CD4-positive, alpha-beta T cell (primary cell): ENCODE data around the gene COA1. TPM values are rescaled to one million over a fixed set of nuclear protein-coding genes. Genes with fewer than 3 reads are reported as not detected.
"Not testable (repeated sequence)": the region's sequence is repeated elsewhere in the genome, so short reads cannot be mapped to it uniquely, and the experiment has no call there.

Experiments
- ATAC-seq: fragments of 200-7000 bp; cut with Tn5 transposase; one replicate; pipeline ENCODE4 v1.10.0; 2022; ENCODE audit warnings: mild to moderate bottlenecking; ENCODE audit not compliant: poor library complexity
- CTCF ChIA-PET: fragments of 350-600 bp; sonication (Branson Sonifier 250); formaldehyde crosslinking; loops from one replicate; lab custom pipeline; 2021; ENCODE audit warnings: antibody characterized with exemption, inconsistent platforms; lab: Charles Lee
- POLR2A ChIA-PET: fragments of 350-600 bp; sonication (Branson Sonifier 250); formaldehyde crosslinking; loops from one replicate; lab custom pipeline; 2021; ENCODE audit warnings: antibody characterized with exemption, inconsistent platforms; lab: Charles Lee
- DNase-seq, 14 experiments: peaks; one replicate each; pipeline ENCODE4 v3.0.0-alpha.2; 2013 to 2020; ENCODE audit warnings: mixed read lengths in 2 of 14
- H3K27ac ChIP-seq, 2 donors: one replicate each; pipeline versions ENCODE4 v1.5.1 to v1.7.0; 2013; ENCODE audit warnings: low read length in 2 of 2, low read depth in 1 of 2, mild to moderate bottlenecking in 1 of 2
- H3K27me3 ChIP-seq, 2 experiments: 1 replicate in 1 of 2; 2 replicates in 1 of 2; pipeline versions ENCODE4 v1.6.1 to v1.7.0; 2013; ENCODE audit warnings: low read length in 2 of 2, control low read depth in 1 of 2, mild to moderate bottlenecking in 1 of 2, moderate library complexity in 1 of 2; ENCODE audit not compliant: insufficient read depth in 2 of 2, control insufficient read depth in 1 of 2
- H3K36me3 ChIP-seq: one replicate; pipeline ENCODE4 v1.6.1; 2013; ENCODE audit warnings: low read length, control low read depth; ENCODE audit not compliant: insufficient read depth
- H3K4me1 ChIP-seq: one replicate; pipeline ENCODE4 v1.6.1; 2013; ENCODE audit warnings: low read length, control low read depth; ENCODE audit not compliant: insufficient read depth
- H3K4me3 ChIP-seq: one replicate; pipeline ENCODE4 v1.5.1; 2013; ENCODE audit warnings: mild to moderate bottlenecking, low read length, moderate library complexity
- H3K9me3 ChIP-seq, 2 experiments: 1 replicate in 1 of 2; 2 replicates in 1 of 2; pipeline versions ENCODE4 v1.6.1 to v1.7.0; 2013; ENCODE audit warnings: low read length in 2 of 2, mild to moderate bottlenecking in 2 of 2, control low read depth in 1 of 2, moderate library complexity in 1 of 2; ENCODE audit not compliant: control insufficient read depth in 1 of 2, insufficient read depth in 1 of 2
- H3K27ac Mint-ChIP-seq: one replicate; pipeline ENCODE4 v1.8.0; 2020; ENCODE audit warnings: mixed read lengths
- H3K27me3 Mint-ChIP-seq: one replicate; pipeline ENCODE4 v1.8.0; 2021; ENCODE audit warnings: mixed read lengths
- H3K36me3 Mint-ChIP-seq: one replicate; pipeline ENCODE4 v1.8.0; 2021; ENCODE audit warnings: low read depth, mixed read lengths
- H3K4me1 Mint-ChIP-seq: one replicate; pipeline ENCODE4 v1.8.0; 2021; ENCODE audit warnings: low read depth, mixed read lengths
- H3K4me3 Mint-ChIP-seq: one replicate; pipeline ENCODE4 v1.8.0; 2020; ENCODE audit warnings: mild to moderate bottlenecking, mixed read lengths
- H3K9me3 Mint-ChIP-seq: one replicate; pipeline ENCODE4 v1.8.0; 2020; ENCODE audit warnings: mixed read lengths
- CTCF ChIP-seq: fragments of 200-600 bp; IDR thresholded peaks from one replicate; pipeline ENCODE4 v1.8.0; 2022; ENCODE audit warnings: antibody characterized with exemption, mild to moderate bottlenecking
- intact Hi-C, 2 experiments: fragments of 100-400 bp; cut with DNase I in 1 of 2; cut with micrococcal nuclease in 1 of 2; formaldehyde crosslinking; loops; one replicate each; pipeline versions ENCODE4 v1.15.1 to v1.9.0; 2023 to 2025; cut with DNase I, micrococcal nuclease
- total RNA-seq, 174 experiments: library from RNA in 2 of 174; stranded (reverse) in 2 of 174; gene quantifications; one replicate each; pipeline ENCODE4 v1.2.3 and lab custom pipeline; 2021 to 2026

Gene COA1
- total RNA-seq, 2 experiments from 2014 or later: 78.9 to 80.7 TPM

- no peaks in the 10 kb centered on the region for H3K27me3 ChIP-seq
- ChIA-PET CTCF (interaction anchor here (0.5 to 3.5 kb wide), 8 partner anchors 9 to 780 kb away, joined by 3 to 46 read pairs (median 4); partner anchors contain the start of genes COA1 and STK17A), POLR2A (interaction anchor here (2.1 kb wide), 1 partner anchor 139 kb away, joined by 12 read pairs; the partner anchor contains the start of gene STK17A)
- peak; percentile 96 for TF ChIP-seq CTCF
- H3K9me3 ChIP-seq: no peaks in the 10 kb centered on the region
- intact Hi-C loops: loop anchor here (1.0 to 10.0 kb wide), 9 partner anchors 20 to 1779 kb away; partner anchors contain the start of gene UBE2D4 (in 1 of the 2)
- peaks cover 8% of the 10 kb centered on the region for H3K36me3 ChIP-seq
- ATAC-seq (peak; percentile 48), DNase-seq (peak in 4 of 14 experiments; percentile 25 to 78 (median 74))
- no peaks in the 10 kb centered on the region for H3K9me3 Mint-ChIP-seq
- H3K4me3 Mint-ChIP-seq: no peak overlapping the region
- H3K36me3 Mint-ChIP-seq: peaks cover under 1% of the 10 kb centered on the region
- H3K4me1 ChIP-seq: peaks cover 8% of the 10 kb centered on the region
- H3K4me3 ChIP-seq: no peak overlapping the region
- no peaks in the 10 kb centered on the region for H3K27me3 Mint-ChIP-seq
- peaks cover 71% of the 10 kb centered on the region for H3K4me1 Mint-ChIP-seq
- peak overlapping the region; percentile 0 for H3K27ac Mint-ChIP-seq
- H3K27ac ChIP-seq: no peak overlapping the region
Observed at GRCh38 chr7:43721193-43721806, 8.0 kb downstream of the COA1 start.

GRCh38 chr7:43716598-43716997 is 12.7 kb downstream of the COA1 start:
- Histone ChIP-seq H3K4me3 (no peak overlapping the region), H3K36me3 (peaks cover 12% of the 10 kb centered on the region), H3K9me3 (no peaks in the 10 kb centered on the region), H3K4me1 (peaks cover 4% of the 10 kb centered on the region), H3K27ac (no peak overlapping the region), H3K27me3 (no peaks in the 10 kb centered on the region)
- peaks cover 18% of the 10 kb centered on the region for H3K36me3 Mint-ChIP-seq
- DNase-seq (no peak), ATAC-seq (no peak)
- H3K27me3 Mint-ChIP-seq: no peaks in the 10 kb centered on the region
- no peak for TF ChIP-seq CTCF
- intact Hi-C loops: loop anchor here in 1 of 2 experiments (10.0 kb wide), 1 partner anchor 262 kb away; no protein-coding TSS in a partner anchor
- no peaks in the 10 kb centered on the region for H3K9me3 Mint-ChIP-seq
- ChIA-PET POLR2A (interaction anchor here (1.0 kb wide), 1 partner anchor 134 kb away, joined by 4 read pairs; no protein-coding TSS in a partner anchor), CTCF (interaction anchor here (0.9 kb wide), 1 partner anchor 134 kb away, joined by 3 read pairs; the partner anchor contains the start of gene STK17A)
- H3K4me3 Mint-ChIP-seq: no peak overlapping the region
- H3K4me1 Mint-ChIP-seq: peaks cover 66% of the 10 kb centered on the region
- no peak overlapping the region for H3K27ac Mint-ChIP-seq

- H3K4me1 ChIP-seq, H3K27ac Mint-ChIP-seq, H3K9me3 Mint-ChIP-seq, DNase-seq, H3K4me3 ChIP-seq, H3K9me3 ChIP-seq, ATAC-seq, H3K27me3 Mint-ChIP-seq, H3K27ac ChIP-seq, H3K4me3 Mint-ChIP-seq, POLR2A ChIA-PET, H3K27me3 ChIP-seq: not testable (repeated sequence)
- H3K36me3 ChIP-seq: peaks cover 12% of the 10 kb centered on the region
- CTCF ChIA-PET: interaction anchor here (0.9 kb wide), 1 partner anchor 133 kb away, joined by 3 read pairs; the partner anchor contains the start of gene STK17A
- peaks cover 18% of the 10 kb centered on the region for H3K36me3 Mint-ChIP-seq
- intact Hi-C loops: loop anchor here in 1 of 2 experiments (10.0 kb wide), 1 partner anchor 261 kb away; no protein-coding TSS in a partner anchor
- peaks cover 64% of the 10 kb centered on the region for H3K4me1 Mint-ChIP-seq
Observed at GRCh38 chr7:43715966-43716365, 13.4 kb downstream of the COA1 start.
